ENCODE data around the gene MBTD1. TPM values are rescaled to one million over a fixed set of nuclear protein-coding genes. Genes with fewer than 3 reads are reported as not detected.

MBTD1 gene
- total and polyA plus RNA-seq, 9 of the 15 experiments (the other 6 are each of a cell fraction or from before 2014, with no cell fraction given), result 2.1 to 26.3 (median 13.3) TPM

- CTCF ChIA-PET (ENCODE audit: low intra/inter-chr PET ratio), result interaction anchor here (0.7 kb wide), 1 partner anchor 33 kb away, joined by 3 read pairs; no protein-coding TSS in a partner anchor
Measured at GRCh38 chr17:51149163-51149562, 110.7 kb downstream of the MBTD1 start.

GRCh38 chr17:51147650-51148049 is 112.2 kb downstream of the MBTD1 start:
- H3K9me3 ChIP-seq (replicated peaks; ENCODE audit: control insufficient read depth, insufficient read depth, low read depth, low read length), result no peaks in the 10 kb centered on the region
- DNase-seq (ENCODE audit: extremely low read depth in 1 of 4, low spot score in 3 of 4) (no peak), FAIRE-seq (no peak), ATAC-seq (no peak)
- H3K27ac ChIP-seq (ENCODE audit: extremely low read depth, low read depth, low read length), result 0 out of 3 replicates have a peak overlapping the region, but pooled peaks have one; percentile 22
- intact Hi-C loops (cut with micrococcal nuclease) (no loop called here), in situ Hi-C loops (cut with MboI) (loop anchor here (5.0 kb wide), 1 partner anchor 145 kb away; no protein-coding TSS in a partner anchor)
- no peaks in the 10 kb centered on the region for H3K79me2 ChIP-seq (ENCODE audit: control insufficient read depth, insufficient read depth, low read length)
- 72% methylated on average over 4 of the region's 4 CpGs for WGBS (ENCODE audit: insufficient coverage, low coverage, missing lambda C conversion rate)
- BruUV-seq (replicated peaks), result no TSS peak
- H3K4me2 ChIP-seq (ENCODE audit: insufficient read depth, low read length), result no peak overlapping the region
- peak overlapping the region; percentile 17; the same call in 1 of the 2 replicates for H2AFZ ChIP-seq (ENCODE audit: low read depth, low read length)
- ChIA-PET CTCF (ENCODE audit: low intra/inter-chr PET ratio) (no interaction called here), POLR2A (interaction anchor here (0.9 to 1.2 kb wide), 2 partner anchors 9 to 24 kb away, joined by 3 to 4 read pairs; no protein-coding TSS in a partner anchor)
- H3K36me3 ChIP-seq (ENCODE audit: control insufficient read depth, insufficient read depth, low read length), result no peaks in the 10 kb centered on the region
- H3K4me1 ChIP-seq (replicated peaks in 1 of 2; ENCODE audit: control insufficient read depth in 2 of 2, insufficient read depth in 2 of 2, low read length in 2 of 2), result peaks cover 7 to 8% of the 10 kb centered on the region in 2 experiments; a peak in 3 of 5 replicates
- no peaks in the 10 kb centered on the region for H3K9me1 ChIP-seq (ENCODE audit: control insufficient read depth, insufficient read depth, low read length)
- no peak overlapping the region for H3K9ac ChIP-seq (ENCODE audit: insufficient read depth in 1 of 2, low read depth in 2 of 2, low read length in 2 of 2)
- H3K4me3 ChIP-seq, result no peak overlapping the region
- no peaks in the 10 kb centered on the region for H4K20me1 ChIP-seq (replicated peaks; ENCODE audit: control insufficient read depth, insufficient read depth, low read length)
- no peaks in the 10 kb centered on the region for H3K27me3 ChIP-seq (ENCODE audit: control insufficient read depth in 2 of 2, insufficient read depth in 2 of 2, low read length in 2 of 2)
- TF ChIP-seq CBFB (CRISPR knock-in tag; IDR thresholded peaks at IDR 0.05) (no peak), MAFK (IDR thresholded peaks at IDR 0.05; ENCODE audit: low read length) (no peak), PHTF2 (CRISPR knock-in tag; IDR thresholded peaks at IDR 0.05) (no peak), EP400 (IDR thresholded peaks at IDR 0.05) (no peak), EGR1 (conservative IDR thresholded peaks at IDR 0.05) (no peak), LEF1 (IDR thresholded peaks at IDR 0.05) (no peak), POLR3A (IDR thresholded peaks at IDR 0.05; ENCODE audit: borderline replicate concordance, extremely low read depth, insufficient read depth, insufficient read length) (no peak), CHD1 (IDR thresholded peaks at IDR 0.05; ENCODE audit: low read length) (no peak), ZNF143 (CRISPR knock-in tag; IDR thresholded peaks at IDR 0.05) (no peak), SMARCB1 (IDR thresholded peaks at IDR 0.05; ENCODE audit: insufficient read length, low read depth) (no peak)

More at GRCh38 chr17:51149163-51149562, 110.7 kb downstream of the MBTD1 start:
- Histone ChIP-seq H3K4me1 (replicated peaks in 1 of 2; ENCODE audit: control insufficient read depth in 2 of 2, insufficient read depth in 2 of 2, low read length in 2 of 2) (peaks cover 7 to 10% of the 10 kb centered on the region in 2 experiments; a peak in 3 of 5 replicates), H3K36me3 (ENCODE audit: control insufficient read depth, insufficient read depth, low read length) (no peaks in the 10 kb centered on the region; the same call in 2 of the 3 replicates), H3K9ac (ENCODE audit: insufficient read depth in 1 of 2, low read depth in 2 of 2, low read length in 2 of 2) (no peak overlapping the region), H2AFZ (ENCODE audit: low read depth, low read length) (no peak overlapping the region), H3K27ac (ENCODE audit: extremely low read depth, low read depth, low read length) (no peak overlapping the region), H3K4me3 (no peak overlapping the region), H3K4me2 (ENCODE audit: insufficient read depth, low read length) (no peak overlapping the region), H3K79me2 (ENCODE audit: control insufficient read depth, insufficient read depth, low read length) (peaks cover 8% of the 10 kb centered on the region), H3K27me3 (ENCODE audit: control insufficient read depth in 2 of 2, insufficient read depth in 2 of 2, low read length in 2 of 2) (no peaks in the 10 kb centered on the region), H3K9me3 (replicated peaks; ENCODE audit: control insufficient read depth, insufficient read depth, low read depth, low read length) (no peaks in the 10 kb centered on the region), H3K9me1 (ENCODE audit: control insufficient read depth, insufficient read depth, low read length) (no peaks in the 10 kb centered on the region), H4K20me1 (replicated peaks; ENCODE audit: control insufficient read depth, insufficient read depth, low read length) (no peaks in the 10 kb centered on the region)
- DNase-seq (ENCODE audit: extremely low read depth in 1 of 4, low spot score in 3 of 4) (no peak), FAIRE-seq (no peak), ATAC-seq (no peak)
- BruUV-seq (replicated peaks), result no TSS peak
- WGBS (ENCODE audit: insufficient coverage, low coverage, missing lambda C conversion rate), result 58% methylated on average over 1 of the region's 2 CpGs
- in situ Hi-C loops (cut with MboI), result loop anchor here (5.0 kb wide), 1 partner anchor 147 kb away; no protein-coding TSS in a partner anchor
- POLR2A ChIA-PET, result no interaction called here
- intact Hi-C loops (cut with micrococcal nuclease), result no loop called here
- TF ChIP-seq RFX1 (IDR thresholded peaks at IDR 0.05) (peak; percentile 43; the same call in 1 of the 2 replicates), HMBOX1 (IDR thresholded peaks at IDR 0.05) (no peak)
